IMR-90 (cell line): Measurements from ENCODE around the gene LENG9. TPM values are rescaled to one million over a fixed set of nuclear protein-coding genes. Genes with fewer than 3 reads are reported as not detected.

Experiments used
- ATAC-seq: fragments of 200-7000 bp; cut with Tn5 transposase; 2 replicates; pipeline ENCODE4 v1.9.1; 2020; ENCODE audit warnings: low read depth, mild to moderate bottlenecking, moderate library complexity
- BruUV-seq: library from RNA; stranded (reverse); fragments of 400-500 nt; replicated peaks from 2 replicates; lab custom pipeline; 2021; lab: Mats Ljungman, UMichigan
- CTCF ChIA-PET: fragments of 300-600 bp; formaldehyde crosslinking; extraction: SDS; loops from one replicate; lab custom pipeline; 2021; ENCODE audit warnings: antibody characterized with exemption; lab: Yijun Ruan, JAX
- POLR2A ChIA-PET: fragments of 300-600 bp; sonication (Branson Sonifier 250); formaldehyde crosslinking; loops from one replicate; lab custom pipeline; 2022; ENCODE audit warnings: antibody characterized with exemption; ENCODE audit not compliant: unreplicated experiment; lab: Charles Lee
- DNase-seq: peaks from one replicate; pipeline ENCODE4 v3.0.0; 2013
- H2AFZ ChIP-seq: replicated peaks from 2 replicates; pipeline ENCODE3; 2013; ENCODE audit warnings: low read length, mild to moderate bottlenecking; ENCODE audit not compliant: poor library complexity
- H2AK5ac ChIP-seq: 2 replicates; pipeline ENCODE4 v1.6.1; 2013; ENCODE audit warnings: low read depth, low read length, inconsistent platforms
- H2AK9ac ChIP-seq: replicated peaks from 2 replicates; pipeline ENCODE3; 2013; ENCODE audit warnings: mild to moderate bottlenecking, low read depth, low read length, moderate library complexity; ENCODE audit not compliant: poor library complexity
- H2BK120ac ChIP-seq: 2 replicates; pipeline ENCODE4 v1.6.1; 2013; ENCODE audit warnings: low read depth, low read length, inconsistent platforms
- H2BK15ac ChIP-seq: 3 replicates; pipeline ENCODE4 v1.6.1; 2013; ENCODE audit warnings: low read depth, low read length, inconsistent platforms
- H2BK20ac ChIP-seq: 2 replicates; pipeline ENCODE4 v1.6.1; 2013; ENCODE audit warnings: low read depth, mild to moderate bottlenecking, inconsistent platforms, low read length, moderate library complexity
- H2BK5ac ChIP-seq: 2 replicates; pipeline ENCODE4 v1.6.1; 2013; ENCODE audit warnings: mild to moderate bottlenecking, low read depth, low read length, inconsistent platforms; ENCODE audit not compliant: poor library complexity, severe bottlenecking
- H3K14ac ChIP-seq: replicated peaks from 2 replicates; pipeline ENCODE4 v1.6.1; 2013; ENCODE audit warnings: low read depth, low read length, inconsistent platforms
- H3K18ac ChIP-seq: 2 replicates; pipeline ENCODE4 v1.6.1; 2013; ENCODE audit warnings: low read depth, low read length, control low read depth
- H3K23ac ChIP-seq: 2 replicates; pipeline ENCODE4 v1.6.1; 2013; ENCODE audit warnings: low read depth, low read length, inconsistent platforms
- H3K27ac ChIP-seq: 2 replicates; pipeline ENCODE4 v1.5.1; 2013; ENCODE audit warnings: mild to moderate bottlenecking, control low read depth, low read length; ENCODE audit not compliant: insufficient read depth
- H3K27me3 ChIP-seq: 2 replicates; pipeline ENCODE4 v1.6.1; 2013; ENCODE audit warnings: low read length; ENCODE audit not compliant: control insufficient read depth, insufficient read depth
- H3K36me3 ChIP-seq: 2 replicates; pipeline ENCODE4 v1.6.1; 2013; ENCODE audit warnings: low read length, mixed read lengths; ENCODE audit not compliant: control insufficient read depth, insufficient read depth
- H3K4ac ChIP-seq: 2 replicates; pipeline ENCODE4 v1.6.1; 2013; ENCODE audit warnings: low read depth, low read length, inconsistent platforms
- H3K4me1 ChIP-seq: 2 replicates; pipeline ENCODE4 v1.6.1; 2013; ENCODE audit warnings: low read length, mixed read lengths; ENCODE audit not compliant: control insufficient read depth, insufficient read depth
- H3K4me2 ChIP-seq: 2 replicates; pipeline ENCODE4 v1.6.1; 2013; ENCODE audit warnings: low read depth, mild to moderate bottlenecking, control low read depth, low read length, moderate library complexity
- H3K4me3 ChIP-seq: 2 replicates; pipeline ENCODE4 v1.5.1; 2013; ENCODE audit warnings: low read depth, mild to moderate bottlenecking, control low read depth, low read length, moderate library complexity; ENCODE audit not compliant: insufficient read depth
- H3K56ac ChIP-seq: 2 replicates; pipeline ENCODE4 v1.6.1; 2013; ENCODE audit warnings: low read length, inconsistent platforms; ENCODE audit not compliant: insufficient read depth; ENCODE audit errors: extremely low read depth
- H3K79me1 ChIP-seq, 2 experiments: 2 replicates each; pipeline ENCODE4 v1.6.1; 2013; ENCODE audit warnings: low read length in 2 of 2, inconsistent platforms in 1 of 2, low read depth in 1 of 2
- H3K9ac ChIP-seq: 2 replicates; pipeline ENCODE4 v1.6.1; 2013; ENCODE audit warnings: low read depth, low read length, control low read depth
- H3K9me1 ChIP-seq: 2 replicates; pipeline ENCODE4 v1.6.1; 2013; ENCODE audit warnings: low read length, inconsistent platforms; ENCODE audit not compliant: insufficient read depth
- H3K9me3 ChIP-seq: 2 replicates; pipeline ENCODE4 v1.6.1; 2013; ENCODE audit warnings: low read length; ENCODE audit not compliant: control insufficient read depth, insufficient read depth
- H4K20me1 ChIP-seq: 2 replicates; pipeline ENCODE4 v1.6.1; 2013; ENCODE audit warnings: low read length, inconsistent platforms; ENCODE audit not compliant: insufficient read depth
- H4K5ac ChIP-seq: 2 replicates; pipeline ENCODE4 v1.6.1; 2013; ENCODE audit warnings: mild to moderate bottlenecking, low read depth, low read length, control low read depth
- H4K8ac ChIP-seq, 2 experiments: 2 replicates each; pipeline ENCODE4 v1.6.1; 2013; ENCODE audit warnings: low read depth in 2 of 2, low read length in 2 of 2, control low read depth in 1 of 2, inconsistent platforms in 1 of 2
- H4K91ac ChIP-seq: 2 replicates; pipeline ENCODE4 v1.6.1; 2013; ENCODE audit warnings: low read depth, low read length, inconsistent platforms; ENCODE audit not compliant: insufficient read depth
- CEBPB ChIP-seq: IDR thresholded peaks from 2 replicates; pipeline ENCODE4 v1.6.1; 2012; ENCODE audit warnings: low read depth, low read length, improper control_type of control experiment
- ELK1 ChIP-seq: fragments of 150-350 bp; IDR thresholded peaks from 2 replicates; pipeline ENCODE4 v1.6.1; 2016; ENCODE audit warnings: low read depth, mild to moderate bottlenecking, low read length, moderate library complexity, borderline replicate concordance
- MAFK ChIP-seq: IDR thresholded peaks from 2 replicates; pipeline ENCODE4 v1.6.1; 2012; ENCODE audit warnings: low read depth, low read length, improper control_type of control experiment
- RAD21 ChIP-seq: IDR thresholded peaks from 2 replicates; pipeline ENCODE4 v1.6.1; 2012; ENCODE audit warnings: low read length, improper control_type of control experiment
- RFX5 ChIP-seq: IDR thresholded peaks from 2 replicates; pipeline ENCODE4 v1.8.0; 2012; ENCODE audit warnings: low read depth, mild to moderate bottlenecking, low read length, moderate library complexity
- USF2 ChIP-seq: fragments of 150-350 bp; IDR thresholded peaks from 2 replicates; pipeline ENCODE4 v1.6.1; 2017; ENCODE audit warnings: mild to moderate bottlenecking, antibody characterized with exemption, low read length, low read depth
- WGBS, 2 experiments: methylation state at CpG; one replicate each; pipeline versions ENCODE4 v1.1.5 to v1.1.7; 2013; ENCODE audit warnings: missing lambda C conversion rate in 2 of 2; ENCODE audit not compliant: insufficient read length in 1 of 2; ENCODE audit errors: extremely low coverage in 2 of 2; 5-methylcytosine and 5-hydroxymethylcytosine counted together
- dilution Hi-C: fragments of 300-500 bp; cut with HindIII; formaldehyde crosslinking; loops from one replicate; pipeline ENCODE4 v1.14.3; 2018; ENCODE audit warnings: low sequenced_read_pairs; ENCODE audit not compliant: unreplicated experiment
- in situ Hi-C: fragments of 300-500 bp; cut with MboI; formaldehyde crosslinking; loops from 3 replicates; pipeline ENCODE4 v1.14.3; 2019; ENCODE audit warnings: low sequenced_read_pairs, inconsistent platforms, mixed read lengths
- intact Hi-C: fragments of 100-400 bp; cut with micrococcal nuclease; formaldehyde crosslinking; loops from 2 replicates; pipeline ENCODE4 v1.10.0; 2022
- polyA plus RNA-seq, 3 experiments: library from polyadenylated mRNA; depleted of rRNA; stranded (reverse); fragments of >200 nt; gene quantifications; 2 replicates each; pipeline ENCODE4 v1.2.3, GENCODE V29; 2012; ENCODE audit warnings: low replicate concordance in 1 of 3
- total RNA-seq: library from RNA; depleted of rRNA; stranded (reverse); fragments of >200 nt; gene quantifications from 2 replicates; pipeline ENCODE4 v1.2.3, GENCODE V29; 2012
- TF ChIP-seq, protein P1 (sequence below): conservative IDR thresholded peaks from 2 replicates; pipeline ENCODE4 v1.5.1; 2012; ENCODE audit warnings: mild to moderate bottlenecking, low read depth, low read length, improper control_type of control experiment

Gene LENG9
- total and polyA plus RNA-seq, 2 of the 4 experiments (the other 2 are of a cell fraction), result 0.94 to 1.1 TPM

DNA sequence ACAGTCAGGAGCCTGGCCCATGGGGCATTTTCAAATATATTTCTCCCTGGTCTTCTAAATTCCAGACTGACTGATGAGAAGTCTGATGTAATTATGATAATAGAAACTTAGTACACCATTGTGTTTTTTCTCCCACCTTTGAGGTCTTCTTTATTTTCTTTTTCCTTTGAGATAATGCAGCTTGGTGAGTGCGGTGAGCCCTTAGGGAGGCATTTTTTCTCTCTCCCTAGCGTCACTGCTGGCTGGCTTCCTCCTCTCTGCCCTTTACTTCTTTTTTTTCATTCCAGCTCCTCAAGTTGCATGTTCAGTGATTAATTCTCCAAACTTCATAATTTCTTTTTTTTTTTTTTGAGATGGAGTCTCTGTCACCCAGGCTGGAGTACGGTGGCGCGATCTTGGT is 22.3 kb upstream of the LENG9 start:
- Histone ChIP-seq H3K36me3 (no peaks in the 10 kb centered on the region), H2BK120ac (no peak overlapping the region), H3K4me1 (no peaks in the 10 kb centered on the region), H4K5ac (no peak overlapping the region), H3K4ac (no peak overlapping the region), H4K20me1 (no peaks in the 10 kb centered on the region), H3K14ac (no peak overlapping the region), H2BK5ac (no peak overlapping the region), H3K18ac (no peak overlapping the region), H3K23ac (no peak overlapping the region), H3K27me3 (no peaks in the 10 kb centered on the region), H2AK9ac (no peak overlapping the region), H3K4me3 (no peak overlapping the region), H3K9me3 (no peaks in the 10 kb centered on the region), H2AFZ (no peak overlapping the region), H2AK5ac (no peak overlapping the region), H3K9ac (no peak overlapping the region), H3K56ac (no peak overlapping the region), H3K27ac (no peak overlapping the region), H2BK20ac (no peak overlapping the region), H2BK15ac (no peak overlapping the region), H4K91ac (no peak overlapping the region), H4K8ac (no peak overlapping the region), H3K9me1 (no peaks in the 10 kb centered on the region; the same call in 1 of the 2 replicates), H3K79me1 (no peaks in the 10 kb centered on the region), H3K4me2 (no peak overlapping the region)
- POLR2A ChIA-PET, result interaction anchor here (0.6 kb wide), 1 partner anchor 17 kb away, joined by 5 read pairs; no protein-coding TSS in a partner anchor
- TF ChIP-seq CEBPB (no peak), ELK1 (no peak), RAD21 (no peak), RFX5 (no peak), MAFK (no peak), USF2 (no peak)
- TF ChIP-seq, protein P1, sequence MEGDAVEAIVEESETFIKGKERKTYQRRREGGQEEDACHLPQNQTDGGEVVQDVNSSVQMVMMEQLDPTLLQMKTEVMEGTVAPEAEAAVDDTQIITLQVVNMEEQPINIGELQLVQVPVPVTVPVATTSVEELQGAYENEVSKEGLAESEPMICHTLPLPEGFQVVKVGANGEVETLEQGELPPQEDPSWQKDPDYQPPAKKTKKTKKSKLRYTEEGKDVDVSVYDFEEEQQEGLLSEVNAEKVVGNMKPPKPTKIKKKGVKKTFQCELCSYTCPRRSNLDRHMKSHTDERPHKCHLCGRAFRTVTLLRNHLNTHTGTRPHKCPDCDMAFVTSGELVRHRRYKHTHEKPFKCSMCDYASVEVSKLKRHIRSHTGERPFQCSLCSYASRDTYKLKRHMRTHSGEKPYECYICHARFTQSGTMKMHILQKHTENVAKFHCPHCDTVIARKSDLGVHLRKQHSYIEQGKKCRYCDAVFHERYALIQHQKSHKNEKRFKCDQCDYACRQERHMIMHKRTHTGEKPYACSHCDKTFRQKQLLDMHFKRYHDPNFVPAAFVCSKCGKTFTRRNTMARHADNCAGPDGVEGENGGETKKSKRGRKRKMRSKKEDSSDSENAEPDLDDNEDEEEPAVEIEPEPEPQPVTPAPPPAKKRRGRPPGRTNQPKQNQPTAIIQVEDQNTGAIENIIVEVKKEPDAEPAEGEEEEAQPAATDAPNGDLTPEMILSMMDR, result no peak
- CTCF ChIA-PET, result no interaction called here
- DNase-seq (no peak), ATAC-seq (no peak)
- no CpG with 5 or more reads among the region's 5 CpGs for WGBS, 2 experiments
- dilution Hi-C loops (no loop called here), in situ Hi-C loops (no loop called here), intact Hi-C loops (no loop called here)
- no TSS peak for BruUV-seq
